HG03521 (cell line): ENCODE measurements around the gene ZNF41.

Experiments used
- ATAC-seq: cut with Tn5 transposase; IDR thresholded peaks from one replicate; pipeline ENCODE4 v1.9.1; 2021; ENCODE audit warnings: mild to moderate bottlenecking, moderate library complexity; ENCODE audit not compliant: unreplicated experiment

ZNF41 gene

DNA sequence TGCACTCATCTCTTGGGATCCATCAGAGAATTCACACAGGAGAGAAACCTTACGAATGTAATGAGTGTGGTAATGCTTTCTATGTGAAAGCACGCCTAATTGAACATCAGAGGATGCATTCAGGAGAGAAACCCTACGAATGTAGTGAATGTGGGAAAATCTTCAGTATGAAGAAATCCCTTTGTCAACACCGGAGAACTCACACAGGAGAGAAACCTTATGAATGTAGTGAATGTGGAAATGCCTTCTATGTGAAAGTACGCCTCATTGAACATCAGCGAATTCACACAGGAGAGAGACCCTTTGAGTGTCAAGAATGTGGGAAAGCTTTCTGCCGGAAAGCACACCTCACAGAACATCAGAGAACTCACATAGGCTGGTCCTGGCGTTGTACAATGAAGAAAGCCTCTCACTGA, 69.8 kb downstream of the ZNF41 start:
- ATAC-seq: no peak
